GM18868 (cell line): ENCODE measurements around the gene TMEM140.
"Not testable (repeated sequence)": the region's sequence is repeated elsewhere in the genome, so short reads cannot be mapped to it uniquely, and the experiment has no call there.

ENCODE experiments used
- ATAC-seq: cut with Tn5 transposase; IDR thresholded peaks from one replicate; pipeline ENCODE4 v1.9.1; 2021; ENCODE audit warnings: mild to moderate bottlenecking, moderate library complexity; ENCODE audit not compliant: unreplicated experiment

TMEM140 gene

GRCh38 chr7:135211946-135212685 lies 64.2 kb downstream of the TMEM140 start:
- ATAC-seq: not testable (repeated sequence)

- no peak for ATAC-seq
Observed at GRCh38 chr7:135213831-135214230, 66.0 kb downstream of the TMEM140 start.

- no peak for ATAC-seq
Observed at GRCh38 chr7:135215180-135215579, 67.3 kb downstream of the TMEM140 start.

- no peak for ATAC-seq
Observed at GRCh38 chr7:135215698-135216097, 67.8 kb downstream of the TMEM140 start.
